Gastrocnemius medialis (tissue), 4 donors: ENCODE data around the gene PAX2. TPM values are rescaled to one million over a fixed set of nuclear protein-coding genes. Genes with fewer than 3 reads are reported as not detected.

Experiments used
- ATAC-seq, 2 donors: fragments of 150-250 bp; one replicate each; pipeline ENCODE4 v1.9.1; 2016
- DNase-seq, 2 donors: peaks; one replicate each; pipeline ENCODE4 v3.0.0-alpha.2; 2019
- H3K27ac ChIP-seq, 4 donors: fragments of 200-600 bp; sonication (generic); 1 replicate in 1 of 4; 2 replicates in 3 of 4; pipeline ENCODE4 v1.5.1; 2016 to 2018; ENCODE audit warnings: mild to moderate bottlenecking in 2 of 4, moderate library complexity in 1 of 4
- H3K27me3 ChIP-seq, 3 donors: fragments of 200-600 bp; sonication (generic) in 2 of 3; 1 replicate in 1 of 3; 2 replicates in 2 of 3; pipeline versions ENCODE4 v1.5.1 to v1.6.0; 2016 to 2019; ENCODE audit warnings: mild to moderate bottlenecking in 1 of 3, moderate library complexity in 1 of 3
- H3K36me3 ChIP-seq, 2 donors: fragments of 200-600 bp; sonication (generic) in 1 of 2; one replicate each; pipeline ENCODE4 v1.5.1; 2017 to 2018
- H3K4me1 ChIP-seq, 2 donors: fragments of 200-600 bp; sonication (generic) in 1 of 2; one replicate each; pipeline ENCODE4 v1.5.1; 2016 to 2017; ENCODE audit warnings: mild to moderate bottlenecking in 2 of 2
- H3K4me3 ChIP-seq, 4 donors: fragments of 200-600 bp; sonication (generic) in 3 of 4; 1 replicate in 1 of 4; 2 replicates in 3 of 4; pipeline ENCODE4 v1.5.1; 2016 to 2019; ENCODE audit warnings: mild to moderate bottlenecking in 2 of 4
- H3K9me3 ChIP-seq, 3 donors: fragments of 200-600 bp; sonication (generic) in 2 of 3; 1 replicate in 1 of 3; 2 replicates in 2 of 3; pipeline ENCODE4 v1.5.1; 2016 to 2019
- POLR2A ChIP-seq, 2 donors: fragments of 450-650 bp; IDR thresholded peaks; one replicate each; pipeline ENCODE4 v1.6.1; 2017; ENCODE audit warnings: antibody characterized with exemption in 2 of 2, mild to moderate bottlenecking in 2 of 2, moderate library complexity in 2 of 2
- in situ Hi-C, 4 donors: fragments of 200-750 bp; cut with MboI; loops; one replicate each; pipeline versions ENCODE4 v1.15.0 to v1.8.0; 2017; ENCODE audit warnings: low sequenced_read_pairs in 4 of 4
- intact Hi-C: fragments of 100-400 bp; cut with DNase I; formaldehyde crosslinking; loops from one replicate; pipeline ENCODE4 v1.15.1; 2023; ENCODE audit warnings: low total_unique reads
- total RNA-seq, 4 donors: library from RNA; depleted of rRNA; stranded (reverse); fragments of >200 nt; gene quantifications; one replicate each; pipeline versions ENCODE4 v1.1.0 to v1.2.3, GENCODE V29; 2016
- TF ChIP-seq, protein P1 (sequence below), 5 experiments: fragments of 450-650 bp in 3 of 5; fragments of 200-600 bp in 2 of 5; sonication (generic) in 2 of 5; IDR thresholded peaks in 4 of 5; conservative IDR thresholded peaks in 1 of 5; 1 replicate in 4 of 5; 2 replicates in 1 of 5; pipeline ENCODE4 v1.5.1; 2016 to 2019; ENCODE audit warnings: antibody characterized with exemption in 5 of 5, mild to moderate bottlenecking in 3 of 5, moderate library complexity in 3 of 5

Gene PAX2
- total RNA-seq, 4 donors from 2014 or later = not detected

DNA sequence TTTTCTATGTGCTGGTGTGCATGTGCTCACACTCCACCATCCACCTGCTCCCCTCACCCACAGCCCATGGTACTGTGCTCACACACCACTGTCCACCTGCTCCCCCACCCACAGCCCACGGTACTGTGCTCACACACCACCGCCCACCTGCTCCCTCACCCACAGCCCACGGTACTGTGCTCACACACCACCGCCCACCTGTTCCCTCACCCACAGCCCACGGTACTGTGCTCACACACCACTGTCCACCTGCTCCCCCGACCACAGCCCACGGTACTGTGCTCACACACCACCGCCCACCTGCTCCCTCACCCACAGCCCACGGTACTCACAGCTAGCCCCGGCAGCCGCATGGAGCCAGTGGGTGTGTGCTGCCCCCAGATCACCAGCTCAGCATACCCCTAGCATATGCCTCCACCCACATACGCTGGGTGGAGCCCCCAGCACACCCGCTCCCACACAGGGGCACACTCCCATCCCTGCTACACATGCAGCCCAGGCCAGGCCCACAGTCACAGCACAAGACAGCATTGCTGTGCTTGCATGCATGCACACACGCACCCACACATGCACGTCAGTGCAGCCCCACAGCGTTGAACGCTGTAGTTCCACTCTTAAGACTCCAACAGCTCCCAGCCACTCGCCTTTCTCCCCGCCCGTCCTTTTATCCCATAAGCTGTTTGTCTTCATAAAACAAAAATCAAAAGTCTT, 62.0 kb downstream of the PAX2 start:
- in situ Hi-C loops = no loop called here
- no peaks in the 10 kb centered on the region for H3K9me3 ChIP-seq
- H3K4me3 ChIP-seq = no peak overlapping the region
- H3K4me1 ChIP-seq = no peaks in the 10 kb centered on the region
- H3K27ac ChIP-seq = no peak overlapping the region
- ATAC-seq (no peak), DNase-seq (no peak)
- H3K36me3 ChIP-seq = no peaks in the 10 kb centered on the region
- intact Hi-C loops = no loop called here
- peaks cover 24 to 54% (median 42%) of the 10 kb centered on the region in 3 donors for H3K27me3 ChIP-seq
- no peak for TF ChIP-seq POLR2A (IDR thresholded peaks at IDR 0.05)
- TF ChIP-seq, protein P1, sequence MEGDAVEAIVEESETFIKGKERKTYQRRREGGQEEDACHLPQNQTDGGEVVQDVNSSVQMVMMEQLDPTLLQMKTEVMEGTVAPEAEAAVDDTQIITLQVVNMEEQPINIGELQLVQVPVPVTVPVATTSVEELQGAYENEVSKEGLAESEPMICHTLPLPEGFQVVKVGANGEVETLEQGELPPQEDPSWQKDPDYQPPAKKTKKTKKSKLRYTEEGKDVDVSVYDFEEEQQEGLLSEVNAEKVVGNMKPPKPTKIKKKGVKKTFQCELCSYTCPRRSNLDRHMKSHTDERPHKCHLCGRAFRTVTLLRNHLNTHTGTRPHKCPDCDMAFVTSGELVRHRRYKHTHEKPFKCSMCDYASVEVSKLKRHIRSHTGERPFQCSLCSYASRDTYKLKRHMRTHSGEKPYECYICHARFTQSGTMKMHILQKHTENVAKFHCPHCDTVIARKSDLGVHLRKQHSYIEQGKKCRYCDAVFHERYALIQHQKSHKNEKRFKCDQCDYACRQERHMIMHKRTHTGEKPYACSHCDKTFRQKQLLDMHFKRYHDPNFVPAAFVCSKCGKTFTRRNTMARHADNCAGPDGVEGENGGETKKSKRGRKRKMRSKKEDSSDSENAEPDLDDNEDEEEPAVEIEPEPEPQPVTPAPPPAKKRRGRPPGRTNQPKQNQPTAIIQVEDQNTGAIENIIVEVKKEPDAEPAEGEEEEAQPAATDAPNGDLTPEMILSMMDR (IDR thresholded peaks at IDR 0.05 in 4 of 5, conservative IDR thresholded peaks at IDR 0.05 in 1 of 5) = no peak

GRCh38 chr10:100808876-100809275, 63.5 kb downstream of the PAX2 start:
- peaks cover 20 to 54% (median 37%) of the 10 kb centered on the region in 3 donors for H3K27me3 ChIP-seq
- DNase-seq (no peak), ATAC-seq (no peak)
- H3K36me3 ChIP-seq = no peaks in the 10 kb centered on the region
- no peak overlapping the region for H3K4me3 ChIP-seq
- no peak for TF ChIP-seq POLR2A (IDR thresholded peaks at IDR 0.05)
- TF ChIP-seq, protein P1 (IDR thresholded peaks at IDR 0.05 in 4 of 5, conservative IDR thresholded peaks at IDR 0.05 in 1 of 5) = no peak
- H3K4me1 ChIP-seq = no peaks in the 10 kb centered on the region
- no peak overlapping the region for H3K27ac ChIP-seq
- no peaks in the 10 kb centered on the region for H3K9me3 ChIP-seq
- intact Hi-C loops = no loop called here
- in situ Hi-C loops = no loop called here

DNA sequence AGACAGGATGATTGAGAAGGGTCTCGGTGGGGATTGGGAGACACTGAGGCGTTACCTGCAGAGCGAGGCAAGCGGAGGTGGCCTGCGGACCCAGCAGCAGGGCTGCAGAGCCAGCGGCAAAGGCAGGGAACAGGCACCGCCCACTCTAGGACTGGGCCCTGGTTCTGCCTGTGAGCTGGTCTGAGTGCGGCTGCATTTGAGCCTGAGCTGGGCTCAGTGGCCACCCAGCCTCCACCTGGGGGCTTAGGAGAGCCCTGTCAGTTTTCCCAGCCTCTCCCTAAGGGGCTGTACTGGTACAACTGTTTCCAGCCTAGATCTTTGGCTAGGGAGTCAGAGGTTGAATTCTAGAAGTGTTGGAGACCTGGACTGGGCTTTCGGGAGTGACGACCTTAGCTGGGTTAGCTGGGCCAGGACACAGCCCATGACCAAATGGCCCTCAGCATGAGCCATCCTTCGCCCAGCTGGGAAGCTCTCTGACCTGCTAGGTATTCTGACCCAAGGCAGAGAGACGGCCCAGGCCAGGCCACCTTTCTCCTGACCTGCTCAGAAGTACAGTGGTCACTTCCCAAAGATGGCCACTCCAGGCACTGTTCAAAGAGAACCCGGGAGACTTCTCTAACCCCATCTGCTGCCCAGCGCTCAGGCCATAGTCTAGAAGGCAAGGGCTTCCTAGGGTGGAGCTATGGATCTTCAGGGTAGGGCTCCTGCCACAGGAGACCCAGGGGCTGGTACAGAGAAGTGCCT, 64.9 kb downstream of the PAX2 start:
- peaks cover 22 to 52% (median 35%) of the 10 kb centered on the region in 3 donors for H3K27me3 ChIP-seq
- in situ Hi-C loops = no loop called here
- ATAC-seq = no peak

DNA sequence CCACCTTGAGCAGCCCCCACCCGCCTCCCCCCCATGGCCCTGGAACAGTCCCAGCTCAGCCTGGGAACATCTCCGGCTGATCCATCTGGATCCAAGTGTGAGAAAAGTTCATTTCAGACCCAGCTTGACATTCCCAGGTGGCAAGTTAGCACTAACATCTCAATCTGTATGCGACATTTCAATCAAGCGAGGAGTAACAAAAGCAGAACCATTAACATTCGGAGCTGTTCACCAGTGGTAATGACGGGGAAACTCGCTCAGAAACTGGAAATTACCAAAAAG, 65.4 kb downstream of the PAX2 start:
- in situ Hi-C loops = no loop called here
- TF ChIP-seq, protein P1 (IDR thresholded peaks at IDR 0.05 in 4 of 5, conservative IDR thresholded peaks at IDR 0.05 in 1 of 5) = no peak
- TF ChIP-seq POLR2A (IDR thresholded peaks at IDR 0.05) = no peak
- Histone ChIP-seq H3K4me1 (no peaks in the 10 kb centered on the region), H3K9me3 (no peaks in the 10 kb centered on the region), H3K27me3 (peaks cover 20 to 51% (median 32%) of the 10 kb centered on the region in 3 donors), H3K36me3 (no peaks in the 10 kb centered on the region), H3K4me3 (no peak overlapping the region), H3K27ac (no peak overlapping the region)
- ATAC-seq = no peak
- DNase-seq = no peak
- intact Hi-C loops = no loop called here

More for the DNA sequence above, 64.9 kb downstream of the PAX2 start:
- DNase-seq = no peak
- Histone ChIP-seq H3K36me3 (no peaks in the 10 kb centered on the region), H3K9me3 (no peaks in the 10 kb centered on the region), H3K4me1 (no peaks in the 10 kb centered on the region), H3K4me3 (no peak overlapping the region), H3K27ac (no peak overlapping the region)
- TF ChIP-seq POLR2A (IDR thresholded peaks at IDR 0.05) = no peak
- TF ChIP-seq, protein P1 (IDR thresholded peaks at IDR 0.05 in 4 of 5, conservative IDR thresholded peaks at IDR 0.05 in 1 of 5) = no peak
- intact Hi-C loops = no loop called here
